BJ (cell line): Measurements from ENCODE around the gene SPINT2. TPM values are rescaled to one million over a fixed set of nuclear protein-coding genes. Genes with fewer than 3 reads are reported as not detected.
A peak's percentile ranks its signal among the peaks of the same experiment; 100 is the strongest.

Experiments used
- CTCF ChIA-PET: fragments of 350-600 bp; formaldehyde crosslinking; extraction: SDS; loops from one replicate; lab custom pipeline; 2021; ENCODE audit warnings: antibody characterized with exemption, inconsistent platforms; lab: Yijun Ruan, JAX
- POLR2A ChIA-PET: fragments of 300-600 bp; sonication (Branson Sonifier 250); formaldehyde crosslinking; extraction: SDS; loops from one replicate; lab custom pipeline; 2021; ENCODE audit warnings: antibody characterized with exemption; lab: Charles Lee
- DNase-seq: peaks from one replicate; pipeline ENCODE4 v3.0.0-alpha.2; 2011; ENCODE audit warnings: low read depth
- H3K27me3 ChIP-seq: 2 replicates; pipeline ENCODE4 v1.6.0; 2011; ENCODE audit warnings: low read length; ENCODE audit not compliant: control insufficient read depth, insufficient read depth
- H3K36me3 ChIP-seq: 2 replicates; pipeline ENCODE4 v1.5.1; 2011; ENCODE audit warnings: low read length; ENCODE audit not compliant: control insufficient read depth, insufficient read depth
- H3K4me3 ChIP-seq: 2 replicates; pipeline ENCODE4 v1.5.1; 2011; ENCODE audit warnings: low read depth, mild to moderate bottlenecking, control low read depth, low read length
- CTCF ChIP-seq: IDR thresholded peaks from 2 replicates; pipeline ENCODE4 v1.5.1; 2011; ENCODE audit warnings: low read depth, mild to moderate bottlenecking, control low read depth, inconsistent platforms, low read length, moderate library complexity; ENCODE audit not compliant: insufficient read depth
- polyA plus RNA-seq: library from polyadenylated mRNA; depleted of rRNA; stranded (reverse); fragments of >200 nt; gene quantifications from 2 replicates; pipeline ENCODE4 v1.2.3, GENCODE V29; 2011

The SPINT2 gene
- polyA plus RNA-seq, 1 experiment, result 45.5 TPM

- DNase-seq, result no peak
- Histone ChIP-seq H3K36me3 (no peaks in the 10 kb centered on the region), H3K4me3 (no peak overlapping the region), H3K27me3 (no peaks in the 10 kb centered on the region)
- CTCF ChIA-PET, result interaction anchor here (6.3 kb wide), 1 partner anchor 101 kb away, joined by 43 read pairs; the partner anchor contains the start of gene CATSPERG
- POLR2A ChIA-PET, result no interaction called here
- no peak for TF ChIP-seq CTCF
Measured at GRCh38 chr19:38231918-38232317, 32.5 kb upstream of the SPINT2 start.

GRCh38 chr19:38233740-38234251 is 30.6 kb upstream of the SPINT2 start:
- H3K36me3 ChIP-seq, result no peaks in the 10 kb centered on the region
- H3K27me3 ChIP-seq, result no peaks in the 10 kb centered on the region
- CTCF ChIA-PET, result interaction anchor here (0.6 to 6.3 kb wide), 21 partner anchors 8 to 527 kb away, joined by 3 to 43 read pairs (median 5); partner anchors contain the start of genes CATSPERG, FAM98C, GGN and PSMD8
- no peak for DNase-seq
- POLR2A ChIA-PET, result no interaction called here
- no peak overlapping the region for H3K4me3 ChIP-seq
- peak; percentile 83 for TF ChIP-seq CTCF

- Histone ChIP-seq H3K36me3 (no peaks in the 10 kb centered on the region), H3K4me3 (no peak overlapping the region), H3K27me3 (no peaks in the 10 kb centered on the region)
- POLR2A ChIA-PET, result no interaction called here
- no peak for TF ChIP-seq CTCF
- CTCF ChIA-PET, result interaction anchor here (0.6 to 6.3 kb wide), 18 partner anchors 9 to 724 kb away, joined by 3 to 43 read pairs (median 5); partner anchors contain the start of genes CATSPERG, FAM98C, GGN and PSMD8
- DNase-seq, result no peak
Measured at GRCh38 chr19:38234615-38235014, 29.8 kb upstream of the SPINT2 start.

GRCh38 chr19:38239816-38240215 is 24.6 kb upstream of the SPINT2 start:
- Histone ChIP-seq H3K27me3 (no peaks in the 10 kb centered on the region), H3K4me3 (no peak overlapping the region), H3K36me3 (no peaks in the 10 kb centered on the region)
- no peak for TF ChIP-seq CTCF
- no peak for DNase-seq
- POLR2A ChIA-PET, result no interaction called here
- CTCF ChIA-PET, result interaction anchor here (0.9 to 2.2 kb wide), 5 partner anchors 14 to 338 kb away, joined by 3 to 7 read pairs (median 5); partner anchors contain the start of gene CATSPERG

GRCh38 chr19:38243279-38243673 is 21.1 kb upstream of the SPINT2 start:
- TF ChIP-seq CTCF, result no peak
- DNase-seq, result no peak
- ChIA-PET CTCF (interaction anchor here (0.7 to 6.9 kb wide), 15 partner anchors 9 to 344 kb away, joined by 3 to 63 read pairs (median 6); partner anchors contain the start of genes CATSPERG, GGN, KCNK6 and SPRED3), POLR2A (no interaction called here)
- no peak overlapping the region for H3K4me3 ChIP-seq
- H3K36me3 ChIP-seq, result no peaks in the 10 kb centered on the region
- H3K27me3 ChIP-seq, result no peaks in the 10 kb centered on the region
